H54 (cell line): ENCODE data around the gene LGALS3.
A peak's percentile ranks its signal among the peaks of the same experiment; 100 is the strongest.

Source experiments
- DNase-seq: peaks from one replicate; pipeline ENCODE4 v3.0.0; 2011; ENCODE audit warnings: low spot score, mixed read lengths; ENCODE audit not compliant: insufficient read length
- FAIRE-seq: peaks from 3 replicates; lab custom pipeline; 2011; peaks lifted over from hg19 to GRCh38; lab: Jason Lieb, UNC
- POLR2A ChIP-seq: IDR thresholded peaks from 2 replicates; pipeline ENCODE4 v1.6.1; 2011; ENCODE audit warnings: low read depth, mild to moderate bottlenecking, low read length

The LGALS3 gene

GRCh38 chr14:55103971-55104954 is 24.8 kb upstream of the LGALS3 start:
- FAIRE-seq (no peak), DNase-seq (no peak)
- TF ChIP-seq POLR2A = no peak

GRCh38 chr14:55105991-55106390 is 23.1 kb upstream of the LGALS3 start:
- no peak for FAIRE-seq
- no peak for TF ChIP-seq POLR2A

GRCh38 chr14:55107766-55108554 is 21.1 kb upstream of the LGALS3 start:
- no peak; the same call in 1 of the 2 replicates for TF ChIP-seq POLR2A
- DNase-seq (peak; percentile 68), FAIRE-seq (peak; percentile 50)

More at GRCh38 chr14:55105991-55106390, 23.1 kb upstream of the LGALS3 start:
- no peak for DNase-seq

- TF ChIP-seq POLR2A = no peak
- FAIRE-seq = no peak
- DNase-seq = no peak
Observed at GRCh38 chr14:55109836-55110235, 19.2 kb upstream of the LGALS3 start.

GRCh38 chr14:55111122-55111708 is 17.8 kb upstream of the LGALS3 start:
- no peak for FAIRE-seq
- TF ChIP-seq POLR2A = no peak
- DNase-seq = no peak

GRCh38 chr14:55114720-55115119 is 14.3 kb upstream of the LGALS3 start:
- DNase-seq (no peak), FAIRE-seq (no peak)
- no peak for TF ChIP-seq POLR2A

- no peak for TF ChIP-seq POLR2A
- FAIRE-seq (no peak), DNase-seq (no peak)
Observed at GRCh38 chr14:55115460-55115859, 13.6 kb upstream of the LGALS3 start.

GRCh38 chr14:55115861-55116245 is 13.2 kb upstream of the LGALS3 start:
- FAIRE-seq = no peak
- no peak for TF ChIP-seq POLR2A

GRCh38 chr14:55116246-55117030 is 12.6 kb upstream of the LGALS3 start:
- TF ChIP-seq POLR2A = no peak
- DNase-seq = no peak
- FAIRE-seq = no peak

More at GRCh38 chr14:55115861-55116245, 13.2 kb upstream of the LGALS3 start:
- DNase-seq = no peak

- DNase-seq = no peak
- FAIRE-seq = no peak
- no peak for TF ChIP-seq POLR2A
Observed at GRCh38 chr14:55117803-55118441, 11.1 kb upstream of the LGALS3 start.

GRCh38 chr14:55118761-55119160 is 10.3 kb upstream of the LGALS3 start:
- TF ChIP-seq POLR2A = no peak
- FAIRE-seq = no peak
- no peak for DNase-seq
